ENCODE results near the gene TSKS.

- TF ChIP-seq CTCF (optimal IDR thresholded peaks at IDR 0.05 in 1 of 3, IDR thresholded peaks at IDR 0.05 in 1 of 3, conservative IDR thresholded peaks at IDR 0.05 in 1 of 3; ENCODE audit: extremely low read depth in 1 of 3, insufficient read depth in 2 of 3, low read length in 3 of 3) = no peak
- no peak for TF ChIP-seq EZH2 (IDR thresholded peaks at IDR 0.05; ENCODE audit: low read length)
Measured at GRCh38 chr19:49739933-49740332, 23.2 kb downstream of the TSKS start.
